Activated B cell treated with CpG ODN at 0.5 μM for 24 hours (primary cell): ENCODE measurements around the gene HYDIN. TPM values are rescaled to one million over a fixed set of nuclear protein-coding genes. Genes with fewer than 3 reads are reported as not detected.
"Not testable (repeated sequence)": the region's sequence is repeated elsewhere in the genome, so short reads cannot be mapped to it uniquely, and the experiment has no call there.

Source experiments
- ATAC-seq: fragments of 200-7000 bp; cut with Tn5 transposase; one replicate; pipeline ENCODE4 v1.10.0; 2021; ENCODE audit warnings: low read depth, mild to moderate bottlenecking, moderate library complexity
- CTCF ChIA-PET: fragments of 350-600 bp; sonication (Branson Sonifier 250); formaldehyde crosslinking; loops from one replicate; lab custom pipeline; 2021; ENCODE audit warnings: antibody characterized with exemption; lab: Charles Lee
- POLR2A ChIA-PET: fragments of 350-600 bp; sonication (Branson Sonifier 250); formaldehyde crosslinking; loops from one replicate; lab custom pipeline; 2021; ENCODE audit warnings: antibody characterized with exemption; lab: Charles Lee
- DNase-seq: peaks from one replicate; pipeline ENCODE4 v3.0.0; 2022
- H3K27ac Mint-ChIP-seq: one replicate; pipeline ENCODE4 v1.8.0; 2020; ENCODE audit warnings: mixed read lengths
- H3K27me3 Mint-ChIP-seq: one replicate; pipeline ENCODE4 v1.8.0; 2021; ENCODE audit warnings: mixed read lengths
- H3K36me3 Mint-ChIP-seq: one replicate; pipeline ENCODE4 v1.8.0; 2021; ENCODE audit warnings: low read depth, mixed read lengths
- H3K4me1 Mint-ChIP-seq: one replicate; pipeline ENCODE4 v1.8.0; 2021; ENCODE audit warnings: mixed read lengths
- H3K4me3 Mint-ChIP-seq: one replicate; pipeline ENCODE4 v1.8.0; 2020; ENCODE audit warnings: mild to moderate bottlenecking, mixed read lengths
- H3K9me3 Mint-ChIP-seq: one replicate; pipeline ENCODE4 v1.8.0; 2020; ENCODE audit warnings: mixed read lengths
- intact Hi-C: fragments of 100-400 bp; cut with micrococcal nuclease; formaldehyde crosslinking; loops from one replicate; pipeline ENCODE4 v1.15.1; 2024
- total RNA-seq: library from RNA; stranded (reverse); gene quantifications from 2 replicates; pipeline ENCODE4 v1.2.3, GENCODE V29; 2022

Gene HYDIN
- total RNA-seq, 1 donor from 2014 or later, result not detected

DNA sequence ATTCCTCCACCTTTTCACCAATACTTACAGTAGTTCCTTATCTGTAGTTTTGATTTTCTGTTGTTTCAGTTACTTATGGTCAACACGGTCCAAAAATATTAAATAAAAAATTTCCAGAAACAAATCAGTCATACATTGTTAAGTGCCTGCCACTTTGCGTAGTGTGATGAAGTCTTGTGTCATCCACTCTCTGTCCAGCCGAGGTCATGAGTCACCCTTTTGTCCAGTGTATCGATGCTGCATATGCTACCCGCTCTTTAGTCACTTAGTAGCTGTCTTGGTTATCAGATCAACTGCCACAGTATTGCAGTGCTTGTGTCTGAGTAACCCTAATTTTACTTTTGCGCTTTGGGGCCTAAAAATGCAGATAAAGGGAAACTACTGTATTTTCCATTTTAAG is 146.9 kb downstream of the HYDIN start:
- POLR2A ChIA-PET, H3K4me1 Mint-ChIP-seq, H3K4me3 Mint-ChIP-seq, ATAC-seq, intact Hi-C loops, H3K27ac Mint-ChIP-seq, CTCF ChIA-PET, H3K9me3 Mint-ChIP-seq, DNase-seq, H3K27me3 Mint-ChIP-seq, H3K36me3 Mint-ChIP-seq: not testable (repeated sequence)

GRCh38 chr16:71080777-71081176 is 149.7 kb downstream of the HYDIN start:
- CTCF ChIA-PET, intact Hi-C loops, H3K27ac Mint-ChIP-seq, DNase-seq, POLR2A ChIA-PET, H3K4me1 Mint-ChIP-seq, H3K36me3 Mint-ChIP-seq, ATAC-seq, H3K9me3 Mint-ChIP-seq, H3K4me3 Mint-ChIP-seq, H3K27me3 Mint-ChIP-seq: not testable (repeated sequence)

GRCh38 chr16:71080262-71080661 is 150.3 kb downstream of the HYDIN start:
- H3K4me1 Mint-ChIP-seq, H3K9me3 Mint-ChIP-seq, intact Hi-C loops, CTCF ChIA-PET, ATAC-seq, DNase-seq, H3K27me3 Mint-ChIP-seq, H3K4me3 Mint-ChIP-seq, POLR2A ChIA-PET, H3K36me3 Mint-ChIP-seq, H3K27ac Mint-ChIP-seq: not testable (repeated sequence)

DNA sequence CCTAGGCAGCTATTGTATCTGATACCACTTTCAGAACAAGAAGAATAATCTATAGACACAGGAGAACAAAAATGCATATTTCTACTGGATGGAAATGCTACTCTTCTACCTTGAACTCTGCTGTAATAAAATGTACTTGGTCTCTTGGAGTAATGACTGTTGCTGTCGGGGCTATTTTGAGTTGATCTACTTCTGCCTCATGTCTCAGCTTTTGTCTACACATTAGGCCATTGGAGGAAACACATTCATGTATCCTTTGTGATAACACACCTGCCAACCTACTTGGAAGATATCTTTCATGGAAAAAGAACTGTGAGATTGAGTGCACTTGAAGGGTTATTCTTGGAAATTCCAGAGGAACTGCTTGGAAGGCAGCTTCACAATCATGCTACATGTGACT is 159.9 kb downstream of the HYDIN start:
- CTCF ChIA-PET, H3K27me3 Mint-ChIP-seq, H3K27ac Mint-ChIP-seq, H3K9me3 Mint-ChIP-seq, DNase-seq, ATAC-seq, H3K4me1 Mint-ChIP-seq, intact Hi-C loops, H3K4me3 Mint-ChIP-seq, H3K36me3 Mint-ChIP-seq, POLR2A ChIA-PET: not testable (repeated sequence)

DNA sequence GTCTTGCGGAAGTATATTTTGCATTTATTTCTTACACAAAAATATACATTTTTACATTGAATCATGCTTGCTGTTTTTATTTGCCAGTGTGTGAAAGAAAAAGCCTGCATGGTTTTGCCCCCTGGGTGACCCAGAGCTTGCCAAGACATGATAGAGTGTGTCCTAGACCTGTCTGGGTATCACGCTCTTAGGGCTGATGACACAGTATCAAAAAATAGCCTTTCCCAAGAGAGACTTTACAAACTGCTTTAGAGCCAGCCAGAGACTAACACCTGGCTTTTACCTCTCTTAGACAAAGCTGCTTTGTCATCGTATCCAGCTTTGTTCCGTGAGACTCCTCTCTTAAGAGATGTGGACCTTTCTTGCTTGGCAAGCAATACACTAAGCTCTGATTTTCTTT is 160.7 kb downstream of the HYDIN start:
- H3K27ac Mint-ChIP-seq, H3K9me3 Mint-ChIP-seq, H3K4me3 Mint-ChIP-seq, intact Hi-C loops, CTCF ChIA-PET, H3K36me3 Mint-ChIP-seq, H3K27me3 Mint-ChIP-seq, POLR2A ChIA-PET, H3K4me1 Mint-ChIP-seq, ATAC-seq, DNase-seq: not testable (repeated sequence)

DNA sequence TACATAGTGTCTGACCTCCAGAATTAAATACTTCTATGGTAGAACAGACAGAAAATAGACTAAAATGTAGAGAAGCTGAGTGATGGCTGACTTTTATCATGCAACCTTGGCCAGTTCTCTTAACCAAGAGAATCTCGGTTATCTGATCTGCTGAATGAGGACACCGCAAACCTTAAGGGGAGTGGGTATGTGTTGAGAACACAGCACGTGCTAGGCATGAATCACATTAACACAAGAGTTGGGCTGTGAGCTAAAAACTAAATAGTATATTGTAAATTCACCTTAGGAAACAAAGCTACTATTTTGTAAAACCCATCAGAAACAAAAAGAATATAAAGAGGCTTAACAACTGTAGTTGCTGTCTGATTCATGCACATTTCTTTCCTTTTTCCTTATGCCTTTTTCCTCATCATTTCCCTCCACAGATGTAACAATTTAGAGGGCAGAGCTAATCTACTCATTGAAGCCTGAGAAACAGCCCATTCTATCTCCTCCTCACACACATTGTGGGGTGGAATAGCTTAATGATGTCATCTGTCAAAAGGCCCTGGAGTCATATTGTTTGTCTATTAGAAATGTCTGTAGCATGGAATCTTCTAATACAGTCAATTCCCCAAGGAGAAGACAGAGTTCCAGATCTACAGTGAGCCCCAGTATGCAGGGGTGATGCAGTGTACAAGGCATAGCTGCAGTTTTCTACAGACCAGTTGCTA is 176.5 kb downstream of the HYDIN start:
- CTCF ChIA-PET, H3K36me3 Mint-ChIP-seq, H3K27ac Mint-ChIP-seq, ATAC-seq, H3K27me3 Mint-ChIP-seq, H3K4me1 Mint-ChIP-seq, DNase-seq, POLR2A ChIA-PET, H3K4me3 Mint-ChIP-seq, intact Hi-C loops, H3K9me3 Mint-ChIP-seq: not testable (repeated sequence)

DNA sequence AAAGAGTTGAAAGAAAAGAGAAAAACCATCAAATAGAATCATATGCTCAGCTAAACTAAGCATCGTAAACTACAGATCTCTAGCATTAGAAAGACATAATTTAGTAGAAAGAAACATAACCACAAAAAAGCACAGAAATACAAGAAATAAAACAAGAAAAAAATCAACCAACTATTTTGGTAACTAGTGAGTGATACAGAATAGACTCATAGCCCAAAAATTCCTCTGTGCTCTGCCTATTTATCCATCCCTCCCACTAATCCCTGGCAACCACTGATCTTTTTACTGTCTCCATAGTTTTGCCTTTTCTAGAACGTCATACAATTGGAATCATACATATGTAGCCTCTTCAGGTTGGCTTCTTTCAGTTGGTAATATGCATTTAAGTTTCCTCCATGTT is 180.2 kb downstream of the HYDIN start:
- H3K4me1 Mint-ChIP-seq, POLR2A ChIA-PET, H3K4me3 Mint-ChIP-seq, H3K9me3 Mint-ChIP-seq, intact Hi-C loops, DNase-seq, CTCF ChIA-PET, H3K36me3 Mint-ChIP-seq, H3K27ac Mint-ChIP-seq, H3K27me3 Mint-ChIP-seq, ATAC-seq: not testable (repeated sequence)

DNA sequence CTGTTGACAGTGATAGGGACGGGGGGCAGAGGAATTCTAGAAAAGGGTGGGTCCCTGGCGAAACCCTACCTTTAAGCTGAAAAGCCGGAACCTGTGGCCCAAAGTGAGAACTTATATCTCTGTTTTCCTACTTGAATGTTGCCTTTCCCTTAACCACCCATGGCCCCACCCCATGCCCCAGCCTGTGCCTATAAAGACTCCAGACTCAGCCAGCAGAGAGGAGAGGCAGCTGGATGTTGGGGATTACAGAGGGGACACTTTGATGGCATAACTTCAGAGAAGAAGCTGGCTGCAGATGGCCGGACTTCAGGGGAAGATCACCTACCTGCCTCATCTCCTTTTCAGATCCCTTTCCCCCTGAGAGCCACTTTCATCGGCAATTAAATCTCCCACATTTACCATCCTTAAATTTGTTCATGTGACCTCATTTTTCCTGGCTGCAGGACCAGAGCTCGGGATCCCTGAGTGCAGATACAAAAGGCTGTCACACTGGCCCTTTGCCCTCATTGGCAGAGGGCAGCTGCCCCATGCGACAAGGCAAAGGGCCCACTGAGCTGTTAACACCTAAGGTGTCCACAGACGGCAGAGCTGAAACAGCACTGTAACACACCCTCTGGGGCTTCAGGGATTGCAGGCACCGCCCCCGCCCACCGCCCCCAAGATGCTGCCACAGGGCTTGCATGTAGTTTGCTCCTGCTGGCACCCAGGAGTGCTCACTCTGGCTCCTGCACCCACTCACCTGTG is 191.0 kb downstream of the HYDIN start:
- ATAC-seq, H3K9me3 Mint-ChIP-seq, CTCF ChIA-PET, H3K27me3 Mint-ChIP-seq, intact Hi-C loops, H3K4me1 Mint-ChIP-seq, H3K27ac Mint-ChIP-seq, POLR2A ChIA-PET, H3K36me3 Mint-ChIP-seq, H3K4me3 Mint-ChIP-seq, DNase-seq: not testable (repeated sequence)

GRCh38 chr16:71038421-71038820 is 192.1 kb downstream of the HYDIN start:
- DNase-seq, H3K4me3 Mint-ChIP-seq, H3K4me1 Mint-ChIP-seq, ATAC-seq, H3K27me3 Mint-ChIP-seq, POLR2A ChIA-PET, H3K9me3 Mint-ChIP-seq, CTCF ChIA-PET, H3K36me3 Mint-ChIP-seq, intact Hi-C loops, H3K27ac Mint-ChIP-seq: not testable (repeated sequence)

DNA sequence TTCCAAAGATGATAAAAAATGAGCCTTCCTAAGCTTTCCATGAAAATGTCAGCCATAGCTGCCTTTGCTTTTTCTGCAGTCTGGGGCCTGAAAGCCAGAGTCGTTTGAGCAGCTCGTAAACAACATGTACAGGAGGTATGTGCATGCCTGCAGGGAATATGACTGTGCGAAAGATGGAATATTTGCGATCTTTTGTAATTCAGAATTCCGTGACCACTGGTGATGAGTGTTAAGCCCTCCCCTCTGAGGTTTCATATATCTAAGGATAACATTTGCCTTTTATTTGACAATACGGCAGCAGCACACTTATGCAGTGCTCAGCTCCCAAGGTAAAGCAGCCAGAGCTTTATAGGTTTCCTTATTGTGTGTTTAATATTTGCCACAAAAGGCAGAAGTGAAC is 192.5 kb downstream of the HYDIN start:
- H3K36me3 Mint-ChIP-seq, H3K9me3 Mint-ChIP-seq, POLR2A ChIA-PET, H3K27me3 Mint-ChIP-seq, H3K27ac Mint-ChIP-seq, CTCF ChIA-PET, H3K4me1 Mint-ChIP-seq, DNase-seq, ATAC-seq, H3K4me3 Mint-ChIP-seq, intact Hi-C loops: not testable (repeated sequence)

GRCh38 chr16:71028032-71028727 is 202.3 kb downstream of the HYDIN start:
- H3K27me3 Mint-ChIP-seq, H3K4me3 Mint-ChIP-seq, POLR2A ChIA-PET, CTCF ChIA-PET, H3K9me3 Mint-ChIP-seq, H3K36me3 Mint-ChIP-seq, ATAC-seq, H3K27ac Mint-ChIP-seq, H3K4me1 Mint-ChIP-seq, DNase-seq, intact Hi-C loops: not testable (repeated sequence)

DNA sequence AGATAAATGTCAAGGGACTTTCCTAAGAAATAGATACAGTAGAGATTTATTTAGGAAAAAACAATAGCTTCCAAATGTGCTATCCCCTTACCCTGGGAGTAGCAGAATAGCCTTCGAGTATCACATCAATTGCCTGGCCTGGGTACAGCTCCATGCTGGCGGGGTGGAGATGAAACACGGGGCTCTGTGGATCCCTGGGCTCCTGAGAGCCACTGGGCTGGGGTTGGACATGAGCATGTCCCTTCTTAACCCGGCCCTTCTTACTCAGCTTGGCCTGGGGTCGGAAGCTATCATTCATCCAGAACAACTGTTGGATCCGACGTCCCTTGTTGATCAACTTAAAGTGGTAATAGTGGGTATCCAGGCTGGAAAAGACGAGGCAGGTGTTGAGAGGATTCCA is 203.0 kb downstream of the HYDIN start:
- H3K27ac Mint-ChIP-seq, H3K36me3 Mint-ChIP-seq, POLR2A ChIA-PET, ATAC-seq, H3K9me3 Mint-ChIP-seq, CTCF ChIA-PET, H3K4me3 Mint-ChIP-seq, DNase-seq, H3K4me1 Mint-ChIP-seq, H3K27me3 Mint-ChIP-seq, intact Hi-C loops: not testable (repeated sequence)
